Neuronal stem cell (in vitro differentiated cells): ENCODE data around the gene PLXND1.
A peak's percentile ranks its signal among the peaks of the same experiment; 100 is the strongest.

Experiments used
- DNase-seq: peaks from one replicate; pipeline ENCODE4 v3.0.0-alpha.2; 2013; ENCODE audit warnings: low spot score
- H2AFZ ChIP-seq: one replicate; pipeline ENCODE4 v1.6.1; 2013; ENCODE audit warnings: mild to moderate bottlenecking, low read length, inconsistent platforms
- H2AK5ac ChIP-seq: 2 replicates; pipeline ENCODE4 v1.6.1; 2013; ENCODE audit warnings: low read depth, mild to moderate bottlenecking, inconsistent platforms, low read length, moderate library complexity, mixed read lengths
- H2BK120ac ChIP-seq: 2 replicates; pipeline ENCODE4 v1.6.1; 2013; ENCODE audit warnings: low read depth, mild to moderate bottlenecking, inconsistent platforms, low read length, moderate library complexity, mixed read lengths
- H2BK12ac ChIP-seq: one replicate; pipeline ENCODE4 v1.6.1; 2013; ENCODE audit warnings: low read length, inconsistent platforms
- H2BK15ac ChIP-seq: 2 replicates; pipeline ENCODE4 v1.6.1; 2013; ENCODE audit warnings: mild to moderate bottlenecking, low read length, inconsistent platforms, mixed read lengths
- H2BK5ac ChIP-seq: one replicate; pipeline ENCODE4 v1.6.1; 2013; ENCODE audit warnings: inconsistent platforms, mild to moderate bottlenecking, low read length, moderate library complexity
- H3K14ac ChIP-seq: one replicate; pipeline ENCODE4 v1.6.1; 2013; ENCODE audit warnings: low read length, inconsistent platforms
- H3K18ac ChIP-seq: 2 replicates; pipeline ENCODE4 v1.6.1; 2013; ENCODE audit warnings: low read length, inconsistent platforms
- H3K23ac ChIP-seq: 2 replicates; pipeline ENCODE4 v1.6.1; 2013; ENCODE audit warnings: low read depth, mild to moderate bottlenecking, mixed read lengths, low read length, inconsistent platforms; ENCODE audit not compliant: poor library complexity
- H3K27ac ChIP-seq: replicated peaks from 3 replicates; pipeline ENCODE4 v1.5.1; 2013; ENCODE audit warnings: low read length, inconsistent platforms
- H3K27me3 ChIP-seq, 3 experiments: 2 replicates each; pipeline ENCODE4 v1.6.1; 2013; ENCODE audit warnings: low read length in 3 of 3, mild to moderate bottlenecking in 2 of 3, inconsistent platforms in 1 of 3, low read depth in 1 of 3, mixed read lengths in 1 of 3, moderate library complexity in 1 of 3; ENCODE audit not compliant: control insufficient read depth in 3 of 3, insufficient read depth in 3 of 3
- H3K36me3 ChIP-seq, 2 donors: replicated peaks in 1 of 2; 2 replicates each; pipeline ENCODE4 v1.6.1; 2013; ENCODE audit warnings: low read length in 2 of 2; ENCODE audit not compliant: control insufficient read depth in 2 of 2, insufficient read depth in 2 of 2
- H3K4ac ChIP-seq: 2 replicates; pipeline ENCODE4 v1.6.1; 2013; ENCODE audit warnings: inconsistent platforms, mild to moderate bottlenecking, low read length, moderate library complexity
- H3K4me1 ChIP-seq, 2 donors: 1 replicate in 1 of 2; 2 replicates in 1 of 2; pipeline ENCODE4 v1.6.1; 2013; ENCODE audit warnings: low read length in 2 of 2, low read depth in 1 of 2; ENCODE audit not compliant: control insufficient read depth in 2 of 2, insufficient read depth in 1 of 2
- H3K4me2 ChIP-seq: one replicate; pipeline ENCODE4 v1.6.1; 2013; ENCODE audit warnings: mild to moderate bottlenecking, low read length, inconsistent platforms; ENCODE audit not compliant: insufficient read depth, poor library complexity, severe bottlenecking
- H3K4me3 ChIP-seq, 2 donors: 2 replicates each; pipeline ENCODE4 v1.5.1; 2013; ENCODE audit warnings: low read length in 2 of 2, mild to moderate bottlenecking in 2 of 2, inconsistent platforms in 1 of 2, moderate library complexity in 1 of 2
- H3K79me1 ChIP-seq: one replicate; pipeline ENCODE4 v1.6.1; 2013; ENCODE audit warnings: low read depth, mild to moderate bottlenecking, inconsistent platforms, low read length, moderate library complexity
- H3K9ac ChIP-seq: one replicate; pipeline ENCODE4 v1.6.1; 2013; ENCODE audit warnings: mild to moderate bottlenecking, low read depth, low read length, inconsistent platforms; ENCODE audit not compliant: poor library complexity
- H3K9me3 ChIP-seq, 2 donors: replicated peaks in 1 of 2; 2 replicates each; pipeline versions ENCODE3 to v1.6.1; 2013; ENCODE audit warnings: low read length in 2 of 2, mild to moderate bottlenecking in 2 of 2, inconsistent platforms in 1 of 2, low read depth in 1 of 2, mixed read lengths in 1 of 2, moderate library complexity in 1 of 2; ENCODE audit not compliant: control insufficient read depth in 2 of 2, insufficient read depth in 1 of 2
- H4K8ac ChIP-seq: one replicate; pipeline ENCODE4 v1.6.1; 2013; ENCODE audit warnings: low read depth, mild to moderate bottlenecking, inconsistent platforms, low read length, moderate library complexity
- H4K91ac ChIP-seq: one replicate; pipeline ENCODE4 v1.6.1; 2013; ENCODE audit warnings: low read length, low read depth, mild to moderate bottlenecking, inconsistent platforms; ENCODE audit not compliant: poor library complexity
- WGBS, 2 donors: extraction: QIAGEN DNeasy Blood & Tissue Kit; methylation state at CpG; one replicate each; pipeline ENCODE4 v1.1.7; 2013; ENCODE audit warnings: missing lambda C conversion rate in 2 of 2, mixed read lengths in 1 of 2; ENCODE audit not compliant: insufficient read length in 2 of 2, insufficient replicate concordance in 1 of 2; ENCODE audit errors: extremely low coverage in 2 of 2; 5-methylcytosine and 5-hydroxymethylcytosine counted together

PLXND1 gene

DNA sequence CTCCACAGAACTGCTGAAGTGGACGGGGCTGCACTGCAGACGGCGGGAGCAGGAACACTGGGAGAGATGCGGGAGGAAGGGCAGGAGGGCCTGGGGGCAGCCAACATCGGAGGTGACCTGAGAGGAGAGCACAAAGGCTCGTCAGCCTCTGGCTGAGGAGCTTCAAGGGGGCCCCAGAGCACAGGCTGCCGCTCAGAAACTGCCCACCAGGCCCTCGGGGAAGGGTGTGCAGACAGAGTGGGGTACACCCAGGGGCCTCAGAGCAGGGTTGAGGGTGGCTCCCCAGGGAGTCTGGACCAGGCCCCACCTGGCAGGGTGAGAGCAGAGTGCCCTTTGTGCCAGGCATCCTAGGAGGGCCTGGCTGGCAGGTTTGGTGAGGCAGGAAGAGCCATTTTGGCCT is 92.8 kb downstream of the PLXND1 start:
- H2AFZ ChIP-seq: no peak overlapping the region
- no CpG with 5 or more reads among the region's 8 CpGs for WGBS, 2 donors
- H3K4me3 ChIP-seq: no peak overlapping the region
- H2BK120ac ChIP-seq: no peak overlapping the region
- H3K14ac ChIP-seq: no peak overlapping the region
- H3K4me1 ChIP-seq: no peaks in the 10 kb centered on the region
- H3K9ac ChIP-seq: no peak overlapping the region
- no peak overlapping the region for H4K8ac ChIP-seq
- no peak for DNase-seq
- H3K4ac ChIP-seq: no peak overlapping the region
- H2BK5ac ChIP-seq: no peak overlapping the region
- no peak overlapping the region for H3K4me2 ChIP-seq
- H3K18ac ChIP-seq: peak overlapping the region; percentile 23
- H3K23ac ChIP-seq: no peak overlapping the region
- H2AK5ac ChIP-seq: no peak overlapping the region
- no peak overlapping the region for H2BK15ac ChIP-seq
- no peaks in the 10 kb centered on the region for H3K27me3 ChIP-seq
- H3K27ac ChIP-seq: no peak overlapping the region
- no peaks in the 10 kb centered on the region for H3K79me1 ChIP-seq
- no peak overlapping the region for H2BK12ac ChIP-seq
- H3K9me3 ChIP-seq: no peaks in the 10 kb centered on the region
- peaks cover 19 to 70% of the 10 kb centered on the region in 2 donors for H3K36me3 ChIP-seq
- H4K91ac ChIP-seq: no peak overlapping the region

DNA sequence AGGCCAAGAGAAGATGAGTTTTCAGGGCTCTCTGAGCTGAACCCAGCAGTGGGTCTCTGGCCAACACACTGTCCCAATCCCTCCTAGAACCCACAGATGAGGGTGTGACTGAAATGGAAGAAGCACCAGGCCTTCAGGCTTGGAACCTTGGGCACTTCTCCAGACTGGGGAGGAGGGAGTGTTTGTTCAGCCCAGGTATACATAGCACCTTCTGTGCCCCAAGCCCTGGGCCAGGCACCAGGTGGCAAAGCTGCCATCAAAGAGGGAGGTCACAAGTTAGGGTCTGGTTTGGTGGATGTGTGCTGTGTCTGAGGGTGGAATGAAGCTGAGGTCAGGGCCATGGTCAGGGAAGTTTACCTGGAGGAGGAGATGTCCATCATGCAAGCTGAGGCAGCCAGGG is 93.9 kb downstream of the PLXND1 start:
- Histone ChIP-seq H3K4me2 (no peak overlapping the region), H2BK15ac (no peak overlapping the region), H2BK120ac (no peak overlapping the region), H3K79me1 (no peaks in the 10 kb centered on the region), H3K9ac (no peak overlapping the region), H4K8ac (no peak overlapping the region), H3K4me3 (peak overlapping the region in 1 of 2 donors; percentile 32), H2AK5ac (no peak overlapping the region), H2BK5ac (no peak overlapping the region), H3K4ac (no peak overlapping the region), H3K4me1 (no peaks in the 10 kb centered on the region), H3K9me3 (no peaks in the 10 kb centered on the region), H2BK12ac (no peak overlapping the region), H3K36me3 (peaks cover 19 to 70% of the 10 kb centered on the region in 2 donors), H2AFZ (no peak overlapping the region), H3K18ac (no peak overlapping the region), H3K14ac (no peak overlapping the region), H3K27me3 (no peaks in the 10 kb centered on the region), H3K27ac (no peak overlapping the region), H4K91ac (no peak overlapping the region), H3K23ac (no peak overlapping the region)
- DNase-seq: no peak

DNA sequence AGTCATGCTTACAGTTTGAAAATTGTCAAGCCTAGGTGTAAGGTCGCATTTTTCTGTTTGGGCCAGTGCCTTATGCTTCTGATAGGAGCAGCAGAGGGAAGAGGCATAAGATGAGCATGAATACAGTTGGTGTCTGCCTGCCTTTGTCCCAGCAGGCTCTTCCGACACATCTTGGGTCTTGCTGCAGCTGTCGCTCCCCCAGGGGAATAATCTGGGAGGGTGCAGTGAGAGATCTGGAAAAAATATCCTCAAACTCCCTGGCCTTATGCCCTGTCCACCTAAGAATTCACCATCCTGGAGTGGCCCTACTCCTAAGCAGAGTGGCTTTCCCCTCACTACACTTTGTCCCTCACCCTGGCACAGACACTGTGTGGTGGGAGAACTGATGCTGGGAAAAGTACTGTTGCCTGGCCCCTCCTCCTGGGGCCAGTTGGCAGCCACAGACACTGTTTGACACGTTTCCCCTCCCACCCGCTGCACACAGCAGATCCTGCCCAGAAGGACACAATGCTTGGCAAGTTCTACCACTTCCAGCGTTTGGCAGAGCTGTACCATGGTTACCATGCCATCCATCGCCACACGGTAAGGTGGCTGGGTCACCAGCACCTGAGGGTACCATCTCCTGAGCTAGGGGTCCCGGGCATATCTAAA is 99.2 kb downstream of the PLXND1 start:
- Histone ChIP-seq H3K14ac (no peak overlapping the region), H3K79me1 (no peaks in the 10 kb centered on the region), H3K36me3 (peaks cover 25 to 79% of the 10 kb centered on the region in 2 donors), H3K23ac (no peak overlapping the region), H3K4me1 (no peaks in the 10 kb centered on the region), H2BK15ac (no peak overlapping the region), H2BK120ac (no peak overlapping the region), H2AK5ac (no peak overlapping the region), H2BK5ac (no peak overlapping the region), H2BK12ac (no peak overlapping the region), H3K18ac (no peak overlapping the region), H4K91ac (peak overlapping the region; percentile 14), H3K9me3 (no peaks in the 10 kb centered on the region), H3K9ac (no peak overlapping the region), H3K4me3 (no peak overlapping the region), H3K27ac (no peak overlapping the region), H2AFZ (no peak overlapping the region), H4K8ac (no peak overlapping the region), H3K27me3 (no peaks in the 10 kb centered on the region), H3K4ac (no peak overlapping the region), H3K4me2 (no peak overlapping the region)
- WGBS, 2 donors: no CpG with 5 or more reads among the region's 9 CpGs
- no peak for DNase-seq

DNA sequence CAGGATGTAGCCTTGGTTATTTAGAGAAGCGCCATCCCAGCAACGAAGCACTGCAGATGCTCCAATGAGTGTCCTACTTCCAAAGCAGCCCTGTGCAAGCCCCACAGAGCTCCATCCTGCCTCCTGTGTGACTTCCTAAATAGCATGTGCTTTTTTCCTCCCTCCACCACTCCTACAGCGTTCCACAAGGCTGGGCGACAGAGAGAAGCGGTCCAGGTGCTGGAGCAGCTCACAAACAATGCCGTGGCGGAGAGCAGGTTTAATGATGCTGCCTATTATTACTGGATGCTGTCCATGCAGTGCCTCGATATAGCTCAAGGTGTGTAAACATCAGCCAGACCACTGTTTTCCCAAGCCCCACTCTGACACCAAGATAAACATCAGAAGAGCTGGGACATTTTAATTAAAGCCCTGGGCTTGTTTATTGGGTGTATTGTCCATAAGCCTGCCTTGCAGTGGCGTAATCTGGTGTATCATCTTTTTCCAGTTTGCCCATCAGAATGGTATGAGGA is 100.2 kb downstream of the PLXND1 start:
- no peak overlapping the region for H3K4me3 ChIP-seq
- no peak overlapping the region for H2BK120ac ChIP-seq
- H4K8ac ChIP-seq: no peak overlapping the region
- peaks cover 23 to 80% of the 10 kb centered on the region in 2 donors for H3K36me3 ChIP-seq
- no peaks in the 10 kb centered on the region for H3K27me3 ChIP-seq
- no peaks in the 10 kb centered on the region for H3K4me1 ChIP-seq
- no peak overlapping the region for H2BK15ac ChIP-seq
- H2BK5ac ChIP-seq: no peak overlapping the region
- WGBS, 2 donors: no CpG with 5 or more reads among the region's 9 CpGs
- no peak overlapping the region for H3K14ac ChIP-seq
- H3K4ac ChIP-seq: no peak overlapping the region
- no peak overlapping the region for H3K9ac ChIP-seq
- H2BK12ac ChIP-seq: no peak overlapping the region
- H3K4me2 ChIP-seq: no peak overlapping the region
- DNase-seq: no peak
- H4K91ac ChIP-seq: no peak overlapping the region
- no peak overlapping the region for H3K27ac ChIP-seq
- no peak overlapping the region for H2AK5ac ChIP-seq
- no peak overlapping the region for H3K18ac ChIP-seq
- H2AFZ ChIP-seq: no peak overlapping the region
- H3K9me3 ChIP-seq: no peaks in the 10 kb centered on the region
- no peaks in the 10 kb centered on the region for H3K79me1 ChIP-seq
- no peak overlapping the region for H3K23ac ChIP-seq
